H9 (cell line): ENCODE measurements around the gene TTC7B. TPM values are rescaled to one million over a fixed set of nuclear protein-coding genes. Genes with fewer than 3 reads are reported as not detected.

Experiments
- DNase-seq: peaks from one replicate; pipeline ENCODE4 v3.0.0-alpha.2; 2017
- H2AFZ ChIP-seq: one replicate; pipeline ENCODE4 v1.6.1; 2013; ENCODE audit warnings: mild to moderate bottlenecking, low read length, control low read depth, moderate library complexity
- H2AK5ac ChIP-seq: 2 replicates; pipeline ENCODE4 v1.6.1; 2013; ENCODE audit warnings: low read length, control low read depth, mixed read lengths; ENCODE audit not compliant: insufficient read length
- H2BK120ac ChIP-seq: one replicate; pipeline ENCODE4 v1.6.1; 2013; ENCODE audit warnings: low read depth, mild to moderate bottlenecking, low read length, control low read depth, inconsistent platforms; ENCODE audit not compliant: poor library complexity, severe bottlenecking
- H2BK12ac ChIP-seq: 2 replicates; pipeline ENCODE4 v1.6.1; 2013; ENCODE audit warnings: low read length, control low read depth, mixed read lengths, low read depth; ENCODE audit not compliant: insufficient read length
- H2BK15ac ChIP-seq: 2 replicates; pipeline ENCODE4 v1.6.1; 2013; ENCODE audit warnings: low read depth, low read length, control low read depth
- H2BK20ac ChIP-seq: one replicate; pipeline ENCODE4 v1.6.1; 2013; ENCODE audit warnings: low read depth, mild to moderate bottlenecking, low read length, control low read depth, inconsistent platforms; ENCODE audit not compliant: poor library complexity, severe bottlenecking
- H2BK5ac ChIP-seq: 2 replicates; pipeline ENCODE4 v1.6.1; 2013; ENCODE audit warnings: low read length, control low read depth, mixed read lengths; ENCODE audit not compliant: insufficient read length
- H3K14ac ChIP-seq: 2 replicates; pipeline ENCODE4 v1.6.1; 2013; ENCODE audit warnings: low read length, control low read depth; ENCODE audit not compliant: insufficient read depth
- H3K18ac ChIP-seq: 2 replicates; pipeline ENCODE4 v1.6.1; 2013; ENCODE audit warnings: low read depth, mild to moderate bottlenecking, mixed read lengths, low read length, control low read depth; ENCODE audit not compliant: insufficient read length
- H3K23ac ChIP-seq: 2 replicates; pipeline ENCODE4 v1.6.1; 2013; ENCODE audit warnings: low read length, control low read depth, mixed read lengths, low read depth; ENCODE audit not compliant: insufficient read length
- H3K23me2 ChIP-seq: 2 replicates; pipeline ENCODE4 v1.6.1; 2013; ENCODE audit warnings: low read depth, mild to moderate bottlenecking, mixed read lengths, low read length, control low read depth; ENCODE audit not compliant: insufficient read length, poor library complexity, severe bottlenecking
- H3K27ac ChIP-seq: 2 replicates; pipeline ENCODE4 v1.5.1; 2013; ENCODE audit warnings: low read length, control low read depth, mixed read lengths, low read depth; ENCODE audit not compliant: insufficient read length
- H3K27me3 ChIP-seq: 2 replicates; pipeline ENCODE4 v1.6.1; 2013; ENCODE audit warnings: low read length, control low read depth, inconsistent platforms; ENCODE audit not compliant: insufficient read depth
- H3K4ac ChIP-seq: 2 replicates; pipeline ENCODE4 v1.6.1; 2013; ENCODE audit warnings: low read depth, mild to moderate bottlenecking, control low read depth, inconsistent platforms, low read length, moderate library complexity
- H3K4me1 ChIP-seq: 2 replicates; pipeline ENCODE4 v1.6.1; 2013; ENCODE audit warnings: low read length, control low read depth, inconsistent platforms; ENCODE audit not compliant: insufficient read depth
- H3K4me2 ChIP-seq: 2 replicates; pipeline ENCODE4 v1.6.1; 2013; ENCODE audit warnings: low read length, control low read depth, mixed read lengths; ENCODE audit not compliant: insufficient read length, insufficient read depth
- H3K56ac ChIP-seq: 2 replicates; pipeline ENCODE4 v1.6.1; 2013; ENCODE audit warnings: low read depth, mild to moderate bottlenecking, mixed read lengths, low read length, control low read depth; ENCODE audit not compliant: insufficient read length
- H3K79me1 ChIP-seq: 2 replicates; pipeline ENCODE4 v1.6.1; 2013; ENCODE audit warnings: low read depth, mild to moderate bottlenecking, moderate library complexity, low read length, control low read depth, inconsistent platforms; ENCODE audit not compliant: insufficient read depth, poor library complexity, severe bottlenecking
- H3K79me2 ChIP-seq: 2 replicates; pipeline ENCODE4 v1.6.1; 2013; ENCODE audit warnings: low read length, control low read depth, inconsistent platforms; ENCODE audit not compliant: insufficient read depth
- H3K9ac ChIP-seq: 2 replicates; pipeline ENCODE4 v1.6.1; 2013; ENCODE audit warnings: low read length, control low read depth, mixed read lengths; ENCODE audit not compliant: insufficient read length; ENCODE audit errors: extremely low read depth
- H3K9me3 ChIP-seq: one replicate; pipeline ENCODE4 v1.6.1; 2013; ENCODE audit warnings: low read depth, low read length, inconsistent platforms; ENCODE audit not compliant: control insufficient read depth
- H3T11ph ChIP-seq: one replicate; pipeline ENCODE4 v1.6.1; 2013; ENCODE audit warnings: mild to moderate bottlenecking, low read length, control low read depth, inconsistent platforms
- H4K20me1 ChIP-seq: one replicate; pipeline ENCODE4 v1.6.1; 2013; ENCODE audit not compliant: control insufficient read depth, insufficient read length, insufficient read depth
- H4K5ac ChIP-seq: 2 replicates; pipeline ENCODE4 v1.6.1; 2013; ENCODE audit warnings: low read depth, mild to moderate bottlenecking, mixed read lengths, low read length, control low read depth; ENCODE audit not compliant: insufficient read length
- H4K8ac ChIP-seq: replicated peaks from 2 replicates; pipeline ENCODE4 v1.6.1; 2013; ENCODE audit warnings: low read length, control low read depth, mixed read lengths, low read depth; ENCODE audit not compliant: insufficient read length
- H4K91ac ChIP-seq: 2 replicates; pipeline ENCODE4 v1.6.1; 2013; ENCODE audit warnings: low read depth, mild to moderate bottlenecking, moderate library complexity, mixed read lengths, low read length, control low read depth; ENCODE audit not compliant: insufficient read length
- H3K27ac Mint-ChIP-seq, 3 experiments: 2 replicates in 2 of 3; 3 replicates in 1 of 3; pipeline ENCODE4 v1.8.0; 2020 to 2021; ENCODE audit warnings: mixed read lengths in 3 of 3, mild to moderate bottlenecking in 1 of 3, moderate library complexity in 1 of 3
- H3K27me3 Mint-ChIP-seq: 2 replicates; pipeline ENCODE4 v1.8.0; 2021; ENCODE audit warnings: low read depth, mild to moderate bottlenecking, moderate library complexity, mixed read lengths
- H3K36me3 Mint-ChIP-seq, 3 experiments: 2 replicates in 2 of 3; 3 replicates in 1 of 3; pipeline ENCODE4 v1.8.0; 2020 to 2021; ENCODE audit warnings: low read depth in 3 of 3, mixed read lengths in 3 of 3; ENCODE audit not compliant: insufficient read depth in 1 of 3
- H3K4me1 Mint-ChIP-seq, 2 experiments: 2 replicates each; pipeline ENCODE4 v1.8.0; 2020; ENCODE audit warnings: mixed read lengths in 2 of 2
- H3K4me3 Mint-ChIP-seq, 2 experiments: 2 replicates in 1 of 2; 3 replicates in 1 of 2; pipeline ENCODE4 v1.8.0; 2020 to 2021; ENCODE audit warnings: mild to moderate bottlenecking in 2 of 2, mixed read lengths in 2 of 2, moderate library complexity in 1 of 2
- H3K9me3 Mint-ChIP-seq, 2 experiments: 2 replicates in 1 of 2; 3 replicates in 1 of 2; pipeline ENCODE4 v1.8.0; 2020; ENCODE audit warnings: mild to moderate bottlenecking in 2 of 2, mixed read lengths in 2 of 2, moderate library complexity in 1 of 2
- CTCF ChIP-seq: fragments of 200-600 bp; sonication (generic); conservative IDR thresholded peaks from 3 replicates; pipeline ENCODE4 v1.8.0; 2021; ENCODE audit warnings: antibody characterized with exemption, mild to moderate bottlenecking
- WGBS: extraction: QIAGEN DNeasy Blood & Tissue Kit; methylation state at CpG from one replicate; pipeline ENCODE4 v1.1.7; 2013; ENCODE audit warnings: missing lambda C conversion rate, low lambda C conversion rate, mixed read lengths; ENCODE audit not compliant: insufficient read length; ENCODE audit errors: extremely low coverage; 5-methylcytosine and 5-hydroxymethylcytosine counted together
- total RNA-seq: library from RNA; stranded (reverse); gene quantifications from 2 replicates; pipeline ENCODE4 v1.2.1, GENCODE V29; 2021

The TTC7B gene
- total RNA-seq, 1 experiment from 2014 or later: 33.7 TPM

GRCh38 chr14:90818715-90819114, 2.5 kb upstream of the TTC7B start:
- DNase-seq: no peak
- H3K27ac ChIP-seq: no peak overlapping the region
- no peak overlapping the region for H3K23ac ChIP-seq
- peaks cover 33% of the 10 kb centered on the region for H3K27me3 Mint-ChIP-seq
- H3K4me2 ChIP-seq: no peak overlapping the region
- no peak overlapping the region for H3K56ac ChIP-seq
- no peak overlapping the region for H3K14ac ChIP-seq
- H2AFZ ChIP-seq: no peak overlapping the region
- H3K4me1 Mint-ChIP-seq: peaks cover 5 to 8% of the 10 kb centered on the region in 2 experiments
- H4K91ac ChIP-seq: no peak overlapping the region
- H3K79me2 ChIP-seq: no peaks in the 10 kb centered on the region
- no peak overlapping the region for H2BK20ac ChIP-seq
- no peaks in the 10 kb centered on the region for H3K9me3 ChIP-seq
- no peak overlapping the region for H2BK15ac ChIP-seq
- TF ChIP-seq CTCF: no peak
- H3K4ac ChIP-seq: no peak overlapping the region
- peaks cover 4% of the 10 kb centered on the region for H3K23me2 ChIP-seq
- peaks cover 17 to 21% of the 10 kb centered on the region in 2 experiments for H3K9me3 Mint-ChIP-seq
- H3K4me1 ChIP-seq: no peaks in the 10 kb centered on the region
- no peak overlapping the region for H2AK5ac ChIP-seq
- H3T11ph ChIP-seq: no peak overlapping the region
- no peak overlapping the region for H2BK120ac ChIP-seq
- H3K36me3 Mint-ChIP-seq: peaks cover under 1 to 5% (median 2%) of the 10 kb centered on the region in 3 experiments
- no peak overlapping the region for H3K9ac ChIP-seq
- no CpG with 5 or more reads among the region's 3 CpGs for WGBS
- H4K5ac ChIP-seq: no peak overlapping the region
- H3K79me1 ChIP-seq: no peaks in the 10 kb centered on the region
- H2BK12ac ChIP-seq: no peak overlapping the region
- H3K18ac ChIP-seq: no peak overlapping the region
- H4K8ac ChIP-seq: no peak overlapping the region
- H3K4me3 Mint-ChIP-seq: no peak overlapping the region
- no peak overlapping the region for H3K27ac Mint-ChIP-seq
- no peaks in the 10 kb centered on the region for H3K27me3 ChIP-seq
- H2BK5ac ChIP-seq: no peak overlapping the region
- no peaks in the 10 kb centered on the region for H4K20me1 ChIP-seq
